Prostate gland (tissue), 2 donors: Measurements from ENCODE around the gene SESN1.

Experiments
- POLR2A ChIP-seq: fragments of 450-650 bp; IDR thresholded peaks from one replicate; pipeline ENCODE4 v1.6.1; 2016; ENCODE audit warnings: antibody characterized with exemption, mild to moderate bottlenecking
- POLR2AphosphoS5 ChIP-seq: sonication (generic); formaldehyde crosslinking; IDR thresholded peaks from one replicate; pipeline ENCODE4 v1.6.1; 2017; ENCODE audit warnings: antibody characterized with exemption
- TF ChIP-seq, protein P1 (sequence below), 4 experiments: fragments of 200-600 bp in 2 of 4; fragments of 450-650 bp in 2 of 4; sonication (generic) in 2 of 4; IDR thresholded peaks; 1 replicate in 3 of 4; 2 replicates in 1 of 4; pipeline ENCODE4 v1.5.1; 2016 to 2019; ENCODE audit warnings: antibody characterized with exemption in 4 of 4, mild to moderate bottlenecking in 2 of 4, moderate library complexity in 2 of 4

DNA sequence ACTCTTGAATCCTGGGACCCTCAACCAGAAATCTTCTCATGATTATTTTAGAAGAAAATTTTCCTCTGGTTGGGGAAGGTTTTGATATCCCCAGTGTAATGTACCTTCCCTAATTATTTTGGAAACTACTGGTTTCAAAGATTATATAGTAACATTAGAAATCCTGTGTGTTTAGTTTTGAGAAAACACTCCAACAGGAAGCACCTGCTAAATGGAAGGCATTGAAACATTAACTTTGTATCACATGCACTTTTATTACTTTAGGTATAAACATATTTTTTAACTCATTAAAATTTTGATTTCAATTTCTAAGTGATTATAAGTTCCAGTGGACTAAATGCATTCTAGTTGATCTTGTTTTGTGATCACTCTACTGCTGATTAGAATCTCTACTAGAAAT is 109.3 kb downstream of the SESN1 start:
- TF ChIP-seq, protein P1, sequence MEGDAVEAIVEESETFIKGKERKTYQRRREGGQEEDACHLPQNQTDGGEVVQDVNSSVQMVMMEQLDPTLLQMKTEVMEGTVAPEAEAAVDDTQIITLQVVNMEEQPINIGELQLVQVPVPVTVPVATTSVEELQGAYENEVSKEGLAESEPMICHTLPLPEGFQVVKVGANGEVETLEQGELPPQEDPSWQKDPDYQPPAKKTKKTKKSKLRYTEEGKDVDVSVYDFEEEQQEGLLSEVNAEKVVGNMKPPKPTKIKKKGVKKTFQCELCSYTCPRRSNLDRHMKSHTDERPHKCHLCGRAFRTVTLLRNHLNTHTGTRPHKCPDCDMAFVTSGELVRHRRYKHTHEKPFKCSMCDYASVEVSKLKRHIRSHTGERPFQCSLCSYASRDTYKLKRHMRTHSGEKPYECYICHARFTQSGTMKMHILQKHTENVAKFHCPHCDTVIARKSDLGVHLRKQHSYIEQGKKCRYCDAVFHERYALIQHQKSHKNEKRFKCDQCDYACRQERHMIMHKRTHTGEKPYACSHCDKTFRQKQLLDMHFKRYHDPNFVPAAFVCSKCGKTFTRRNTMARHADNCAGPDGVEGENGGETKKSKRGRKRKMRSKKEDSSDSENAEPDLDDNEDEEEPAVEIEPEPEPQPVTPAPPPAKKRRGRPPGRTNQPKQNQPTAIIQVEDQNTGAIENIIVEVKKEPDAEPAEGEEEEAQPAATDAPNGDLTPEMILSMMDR (IDR thresholded peaks at IDR 0.05) = no peak
- TF ChIP-seq POLR2A = no peak
- TF ChIP-seq POLR2AphosphoS5 = no peak
